Osteocyte (in vitro differentiated cells): ENCODE measurements around the gene TBCK. TPM values are rescaled to one million over a fixed set of nuclear protein-coding genes. Genes with fewer than 3 reads are reported as not detected.

ENCODE experiments used
- DNase-seq: peaks from one replicate; pipeline ENCODE4 v3.0.0; 2021; ENCODE audit warnings: mixed read lengths; ENCODE audit not compliant: unreplicated experiment; ENCODE audit errors: extremely low spot score
- H3K27ac Mint-ChIP-seq: one replicate; pipeline ENCODE4 v1.8.0; 2021; ENCODE audit warnings: mild to moderate bottlenecking, mixed read lengths; ENCODE audit not compliant: unreplicated experiment
- H3K27me3 Mint-ChIP-seq: one replicate; pipeline ENCODE4 v1.8.0; 2021; ENCODE audit warnings: mixed read lengths; ENCODE audit not compliant: unreplicated experiment
- H3K36me3 Mint-ChIP-seq: one replicate; pipeline ENCODE4 v1.8.0; 2021; ENCODE audit warnings: mixed read lengths; ENCODE audit not compliant: unreplicated experiment
- H3K4me1 Mint-ChIP-seq: one replicate; pipeline ENCODE4 v1.8.0; 2021; ENCODE audit warnings: mixed read lengths; ENCODE audit not compliant: unreplicated experiment
- H3K4me3 Mint-ChIP-seq: one replicate; pipeline ENCODE4 v1.8.0; 2021; ENCODE audit warnings: mild to moderate bottlenecking, moderate library complexity, mixed read lengths; ENCODE audit not compliant: unreplicated experiment
- H3K9me3 Mint-ChIP-seq: one replicate; pipeline ENCODE4 v1.8.0; 2021; ENCODE audit warnings: mixed read lengths; ENCODE audit not compliant: unreplicated experiment
- total RNA-seq: library from RNA; stranded (reverse); gene quantifications from 2 replicates; pipeline ENCODE4 v1.2.1, GENCODE V29; 2021
- TF ChIP-seq, protein P1 (sequence below): fragments of 200-600 bp; sonication (generic); IDR thresholded peaks from 2 replicates; pipeline ENCODE4 v1.5.0; 2021; ENCODE audit warnings: antibody characterized with exemption, mild to moderate bottlenecking, moderate library complexity

The TBCK gene
- total RNA-seq, 1 donor from 2014 or later = 49.9 TPM

DNA sequence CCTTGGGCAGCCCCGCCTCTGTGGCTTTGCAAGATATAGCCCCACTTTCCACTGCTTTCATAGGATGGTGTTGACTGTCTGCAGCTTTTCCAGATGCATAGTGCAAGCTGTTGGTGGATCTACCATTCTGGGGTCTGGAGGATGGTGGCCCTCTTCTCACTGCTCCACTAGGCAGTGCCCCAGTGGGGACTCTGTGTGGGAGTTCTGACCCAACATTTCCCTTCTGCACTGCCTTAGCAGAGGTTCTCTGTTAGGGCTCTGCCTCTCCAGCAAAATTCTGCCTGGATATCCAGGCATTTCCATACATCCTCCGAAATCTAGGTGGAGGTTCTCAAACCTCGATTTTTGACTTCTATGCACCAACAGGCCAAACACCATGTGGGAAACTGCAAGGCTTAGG lies 153.7 kb downstream of the TBCK start:
- peaks cover 8% of the 10 kb centered on the region for H3K4me1 Mint-ChIP-seq
- H3K27me3 Mint-ChIP-seq = no peaks in the 10 kb centered on the region
- H3K36me3 Mint-ChIP-seq = peaks cover 33% of the 10 kb centered on the region
- H3K4me3 Mint-ChIP-seq = no peak overlapping the region
- no peak overlapping the region for H3K27ac Mint-ChIP-seq
- TF ChIP-seq, protein P1, sequence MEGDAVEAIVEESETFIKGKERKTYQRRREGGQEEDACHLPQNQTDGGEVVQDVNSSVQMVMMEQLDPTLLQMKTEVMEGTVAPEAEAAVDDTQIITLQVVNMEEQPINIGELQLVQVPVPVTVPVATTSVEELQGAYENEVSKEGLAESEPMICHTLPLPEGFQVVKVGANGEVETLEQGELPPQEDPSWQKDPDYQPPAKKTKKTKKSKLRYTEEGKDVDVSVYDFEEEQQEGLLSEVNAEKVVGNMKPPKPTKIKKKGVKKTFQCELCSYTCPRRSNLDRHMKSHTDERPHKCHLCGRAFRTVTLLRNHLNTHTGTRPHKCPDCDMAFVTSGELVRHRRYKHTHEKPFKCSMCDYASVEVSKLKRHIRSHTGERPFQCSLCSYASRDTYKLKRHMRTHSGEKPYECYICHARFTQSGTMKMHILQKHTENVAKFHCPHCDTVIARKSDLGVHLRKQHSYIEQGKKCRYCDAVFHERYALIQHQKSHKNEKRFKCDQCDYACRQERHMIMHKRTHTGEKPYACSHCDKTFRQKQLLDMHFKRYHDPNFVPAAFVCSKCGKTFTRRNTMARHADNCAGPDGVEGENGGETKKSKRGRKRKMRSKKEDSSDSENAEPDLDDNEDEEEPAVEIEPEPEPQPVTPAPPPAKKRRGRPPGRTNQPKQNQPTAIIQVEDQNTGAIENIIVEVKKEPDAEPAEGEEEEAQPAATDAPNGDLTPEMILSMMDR = no peak
- no peak for DNase-seq
- peaks cover 10% of the 10 kb centered on the region for H3K9me3 Mint-ChIP-seq

DNA sequence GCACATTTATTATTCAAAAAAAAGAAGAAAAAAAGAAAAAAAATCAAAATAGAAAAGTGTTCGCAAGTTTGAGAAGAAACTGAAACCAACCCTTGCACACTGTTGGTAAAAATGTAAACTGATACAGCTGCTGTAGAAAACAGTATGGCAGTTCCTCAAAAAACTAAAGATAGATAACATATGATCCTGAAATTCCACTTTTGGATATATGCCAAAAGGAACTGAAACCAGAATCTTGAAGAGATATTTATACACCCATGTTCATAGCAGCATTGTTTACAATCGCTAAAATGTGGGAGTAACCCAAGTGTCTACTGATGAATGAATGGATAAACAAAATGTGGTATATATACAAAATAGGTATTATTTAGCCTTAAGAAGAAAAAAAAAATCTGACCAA lies 155.4 kb downstream of the TBCK start:
- peaks cover 38% of the 10 kb centered on the region for H3K36me3 Mint-ChIP-seq
- TF ChIP-seq, protein P1 = no peak

DNA sequence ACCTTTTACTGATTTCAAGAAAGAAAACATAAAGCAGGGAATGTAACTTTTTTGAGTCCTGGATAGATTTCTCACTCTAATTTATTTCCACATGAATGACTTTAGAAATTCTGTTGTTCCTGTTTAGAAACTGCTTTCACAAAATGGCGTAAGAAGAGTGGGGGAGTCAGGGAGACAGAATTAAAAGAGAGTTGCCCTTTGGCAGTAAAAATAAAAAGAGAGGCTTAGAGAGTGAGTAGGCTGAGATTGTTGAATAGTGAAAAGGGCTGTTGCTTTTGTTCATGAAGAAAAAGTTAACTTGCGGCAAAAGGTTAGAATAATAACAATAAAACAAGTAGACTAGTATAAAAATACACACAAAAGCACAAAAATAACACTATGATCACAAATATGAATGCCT lies 166.1 kb downstream of the TBCK start:
- Mint-ChIP-seq H3K9me3 (peaks cover 17% of the 10 kb centered on the region), H3K27me3 (no peaks in the 10 kb centered on the region)

More for the DNA sequence above, 155.4 kb downstream of the TBCK start:
- H3K9me3 Mint-ChIP-seq = peaks cover 13% of the 10 kb centered on the region
- H3K27me3 Mint-ChIP-seq = no peaks in the 10 kb centered on the region
- H3K4me1 Mint-ChIP-seq = peaks cover 5% of the 10 kb centered on the region
- H3K4me3 Mint-ChIP-seq = no peak overlapping the region
- no peak overlapping the region for H3K27ac Mint-ChIP-seq
- no peak for DNase-seq

DNA sequence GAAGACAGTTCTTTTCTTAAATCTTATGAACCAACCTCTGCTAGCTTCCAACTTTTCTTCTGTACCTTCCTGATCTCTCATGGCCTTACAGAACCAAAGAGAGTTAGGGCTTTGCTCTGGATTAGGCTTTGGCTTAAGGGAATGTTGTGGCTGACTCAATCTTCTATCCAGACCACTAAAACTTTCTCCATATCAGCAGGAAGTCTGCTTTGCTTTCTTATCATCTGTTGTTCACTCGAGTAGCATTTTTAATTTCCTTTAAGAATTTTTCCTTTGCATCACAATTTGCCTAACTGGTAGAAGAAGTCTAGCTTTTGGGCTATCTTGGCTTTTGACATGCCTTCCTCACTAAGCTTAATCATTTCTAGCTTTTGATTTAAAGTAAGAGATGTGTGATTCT lies 167.0 kb downstream of the TBCK start:
- TF ChIP-seq, protein P1 = no peak
- Mint-ChIP-seq H3K36me3 (peaks cover 34% of the 10 kb centered on the region), H3K9me3 (peaks cover 12% of the 10 kb centered on the region), H3K27me3 (no peaks in the 10 kb centered on the region), H3K4me3 (no peak overlapping the region), H3K4me1 (no peaks in the 10 kb centered on the region), H3K27ac (no peak overlapping the region)
- no peak for DNase-seq

More for the DNA sequence above, 166.1 kb downstream of the TBCK start:
- TF ChIP-seq, protein P1 = no peak
- Mint-ChIP-seq H3K4me3 (no peak overlapping the region), H3K27ac (no peak overlapping the region), H3K36me3 (peaks cover 39% of the 10 kb centered on the region), H3K4me1 (no peaks in the 10 kb centered on the region)
- no peak for DNase-seq

DNA sequence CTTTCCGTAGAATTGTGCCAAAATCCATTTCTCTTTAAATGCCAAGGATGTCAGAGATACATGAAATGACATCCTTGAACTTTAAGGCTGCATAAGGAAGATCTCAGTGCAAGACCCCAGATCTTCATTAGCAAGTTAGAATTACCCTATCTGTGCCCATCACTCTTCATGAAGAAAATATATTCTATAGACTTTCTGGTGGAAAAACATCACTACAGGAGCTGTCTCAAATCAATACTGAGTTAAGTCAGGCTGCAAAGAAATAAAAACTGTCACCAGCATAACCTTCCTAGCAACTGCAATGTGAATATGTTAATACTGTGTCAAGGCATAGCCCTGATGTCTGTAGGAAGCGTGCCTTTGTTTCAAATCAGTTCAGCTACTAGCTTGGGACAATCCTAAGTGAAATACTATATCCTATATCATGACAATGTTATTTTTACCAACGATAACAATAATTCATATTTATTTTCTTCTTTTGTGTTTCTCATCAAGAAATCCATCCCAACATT lies 173.3 kb downstream of the TBCK start:
- peaks cover 4% of the 10 kb centered on the region for H3K9me3 Mint-ChIP-seq
- no peaks in the 10 kb centered on the region for H3K27me3 Mint-ChIP-seq
- H3K4me1 Mint-ChIP-seq = no peaks in the 10 kb centered on the region
- no peak overlapping the region for H3K27ac Mint-ChIP-seq
- peaks cover 25% of the 10 kb centered on the region for H3K36me3 Mint-ChIP-seq
- TF ChIP-seq, protein P1 = no peak
- H3K4me3 Mint-ChIP-seq = no peak overlapping the region
- no peak for DNase-seq
